ENCODE data around the gene RMI1.
A peak's percentile ranks its signal among the peaks of the same experiment; 100 is the strongest.
"Not testable (repeated sequence)": the region's sequence is repeated elsewhere in the genome, so short reads cannot be mapped to it uniquely, and the experiment has no call there.

Gene RMI1

GRCh38 chr9:83935276-83935935 lies 45.2 kb upstream of the RMI1 start:
- no peak for TF ChIP-seq CTCF (IDR thresholded peaks at IDR 0.05; ENCODE audit: insufficient read depth, low read depth, low read length, missing control alignments)

GRCh38 chr9:83936523-83936922 lies 44.1 kb upstream of the RMI1 start:
- DNase-seq (ENCODE audit: low read depth): no peak
- H3K4me3 ChIP-seq (ENCODE audit: low read length): no peak overlapping the region
- TF ChIP-seq CTCF (IDR thresholded peaks at IDR 0.05; ENCODE audit: insufficient read depth, low read depth, low read length, missing control alignments): no peak

More at GRCh38 chr9:83935276-83935935, 45.2 kb upstream of the RMI1 start:
- peak; percentile 61 for DNase-seq (ENCODE audit: low read depth)
- no peak overlapping the region for H3K4me3 ChIP-seq (ENCODE audit: low read length)

GRCh38 chr9:83937861-83938455 lies 42.6 kb upstream of the RMI1 start:
- DNase-seq (ENCODE audit: low read depth): peak; percentile 76
- no peak overlapping the region for H3K4me3 ChIP-seq (ENCODE audit: low read length)
- TF ChIP-seq CTCF (IDR thresholded peaks at IDR 0.05; ENCODE audit: insufficient read depth, low read depth, low read length, missing control alignments): peak; percentile 73

- no peak overlapping the region for H3K4me3 ChIP-seq (ENCODE audit: low read length)
- no peak for DNase-seq (ENCODE audit: low read depth)
- no peak for TF ChIP-seq CTCF (IDR thresholded peaks at IDR 0.05; ENCODE audit: insufficient read depth, low read depth, low read length, missing control alignments)
Observed at GRCh38 chr9:83940590-83941303, 39.9 kb upstream of the RMI1 start.

GRCh38 chr9:83948096-83948495 lies 32.5 kb upstream of the RMI1 start:
- H3K4me3 ChIP-seq (ENCODE audit: low read length); DNase-seq (ENCODE audit: low read depth): not testable (repeated sequence)

- TF ChIP-seq CTCF (IDR thresholded peaks at IDR 0.05; ENCODE audit: insufficient read depth, low read depth, low read length, missing control alignments): no peak
- peak overlapping the region; percentile 61 for H3K4me3 ChIP-seq (ENCODE audit: low read length)
- DNase-seq (ENCODE audit: low read depth): no peak
Observed at GRCh38 chr9:83956086-83956435, 24.5 kb upstream of the RMI1 start.

- peak overlapping the region; percentile 61 for H3K4me3 ChIP-seq (ENCODE audit: low read length)
- TF ChIP-seq CTCF (IDR thresholded peaks at IDR 0.05; ENCODE audit: insufficient read depth, low read depth, low read length, missing control alignments): no peak
- DNase-seq (ENCODE audit: low read depth): peak; percentile 50
Observed at GRCh38 chr9:83956436-83957247, 24.0 kb upstream of the RMI1 start.

All from epithelial cell of esophagus (primary cell).